ENCODE data around the gene PSME3IP1. TPM values are rescaled to one million over a fixed set of nuclear protein-coding genes. Genes with fewer than 3 reads are reported as not detected.

The PSME3IP1 gene
- total and polyA plus RNA-seq, 9 of the 15 experiments (the other 6 are each of a cell fraction or from before 2014, with no cell fraction given) = 63.8 to 187 (median 142) TPM

- TF ChIP-seq YY1 (IDR thresholded peaks at IDR 0.05; ENCODE audit: borderline replicate concordance in 1 of 3, control insufficient read depth in 1 of 3, extremely low read depth in 1 of 3, insufficient read depth in 3 of 3, insufficient read length in 1 of 3, insufficient replicate concordance in 2 of 3, low read depth in 1 of 3, low read length in 2 of 3) = peak in 1 of 3 experiments; percentile 67
- TF ChIP-seq MTF1 (CRISPR knock-in tag; IDR thresholded peaks at IDR 0.05; ENCODE audit: borderline replicate concordance) = no peak
- TF ChIP-seq, protein P1, sequence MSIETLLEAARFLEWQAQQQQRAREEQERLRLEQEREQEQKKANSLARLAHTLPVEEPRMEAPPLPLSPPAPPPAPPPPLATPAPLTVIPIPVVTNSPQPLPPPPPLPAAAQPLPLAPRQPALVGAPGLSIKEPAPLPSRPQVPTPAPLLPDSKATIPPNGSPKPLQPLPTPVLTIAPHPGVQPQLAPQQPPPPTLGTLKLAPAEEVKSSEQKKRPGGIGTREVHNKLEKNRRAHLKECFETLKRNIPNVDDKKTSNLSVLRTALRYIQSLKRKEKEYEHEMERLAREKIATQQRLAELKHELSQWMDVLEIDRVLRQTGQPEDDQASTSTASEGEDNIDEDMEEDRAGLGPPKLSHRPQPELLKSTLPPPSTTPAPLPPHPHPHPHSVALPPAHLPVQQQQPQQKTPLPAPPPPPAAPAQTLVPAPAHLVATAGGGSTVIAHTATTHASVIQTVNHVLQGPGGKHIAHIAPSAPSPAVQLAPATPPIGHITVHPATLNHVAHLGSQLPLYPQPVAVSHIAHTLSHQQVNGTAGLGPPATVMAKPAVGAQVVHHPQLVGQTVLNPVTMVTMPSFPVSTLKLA (conservative IDR thresholded peaks at IDR 0.05) = 0 out of 4 replicates have a peak, but pooled peaks of 1 of the 2 experiments have one; percentile 28
- TF ChIP-seq RCOR1 (IDR thresholded peaks at IDR 0.05; ENCODE audit: borderline replicate concordance in 1 of 2, low read depth in 2 of 2, low read length in 2 of 2) = 0 out of 4 replicates have a peak, but pooled peaks of 1 of the 2 experiments have one; percentile 5
- no peak for TF ChIP-seq NRF1 (conservative IDR thresholded peaks at IDR 0.05 in 1 of 2, IDR thresholded peaks at IDR 0.05 in 1 of 2)
- peak; percentile 51 for TF ChIP-seq HNRNPLL (IDR thresholded peaks at IDR 0.05; ENCODE audit: low read depth, low read length, poor library complexity, severe bottlenecking)
- TF ChIP-seq HDAC6 (IDR thresholded peaks at IDR 0.05; ENCODE audit: low read depth, low read length) = no peak
- peak; percentile 21; the same call in 1 of the 2 replicates for TF ChIP-seq PML (IDR thresholded peaks at IDR 0.05; ENCODE audit: low read length)
- TF ChIP-seq PRDM10 (IDR thresholded peaks at IDR 0.05; ENCODE audit: partially characterized antibody) = peak; percentile 88
- TF ChIP-seq HDAC1 (IDR thresholded peaks at IDR 0.05) = peak in 1 of 2 experiments; percentile 44; a peak in 1 of 4 replicates
- TF ChIP-seq EHMT2 (IDR thresholded peaks at IDR 0.05) = no peak
- TF ChIP-seq PHF21A (IDR thresholded peaks at IDR 0.05; ENCODE audit: borderline replicate concordance, low read depth) = no peak
- peak; percentile 42 for TF ChIP-seq CHD1 (IDR thresholded peaks at IDR 0.05; ENCODE audit: low read length)
- peak; percentile 56; the same call in 1 of the 2 replicates for TF ChIP-seq SP1 (CRISPR knock-in tag; IDR thresholded peaks at IDR 0.05)
These were observed 1.3 kb upstream of the PSME3IP1 start (continued) for GRCh38 chr16:57186872-57187854.

All from K562 (cell line).